Body of pancreas (tissue), 4 donors: ENCODE measurements around the gene CXXC1. TPM values are rescaled to one million over a fixed set of nuclear protein-coding genes. Genes with fewer than 3 reads are reported as not detected.

Experiments used
- ATAC-seq: fragments of 150-250 bp; one replicate; pipeline ENCODE4 v1.9.1; 2016
- DNase-seq, 4 donors: peaks; one replicate each; pipeline ENCODE4 v3.0.0-alpha.2; 2019
- H3K27ac ChIP-seq, 4 donors: fragments of 200-600 bp; sonication (generic); 1 replicate in 3 of 4; 2 replicates in 1 of 4; pipeline versions ENCODE4 v1.5.1 to v1.6.1; 2016 to 2019; ENCODE audit warnings: mild to moderate bottlenecking in 1 of 4, mixed read lengths in 1 of 4, moderate library complexity in 1 of 4
- H3K27me3 ChIP-seq, 2 donors: fragments of 200-600 bp; sonication (generic); one replicate each; pipeline ENCODE4 v1.6.0; 2016; ENCODE audit warnings: mild to moderate bottlenecking in 1 of 2
- H3K36me3 ChIP-seq, 2 donors: fragments of 200-600 bp; sonication (generic); replicated peaks in 1 of 2; 2 replicates each; pipeline ENCODE4 v1.5.1; 2016; ENCODE audit warnings: low read depth in 2 of 2; ENCODE audit not compliant: insufficient read depth in 1 of 2
- H3K4me1 ChIP-seq: fragments of 200-600 bp; sonication (generic); one replicate; pipeline ENCODE4 v1.6.0; 2016
- H3K4me3 ChIP-seq, 2 donors: fragments of 200-600 bp; sonication (generic); 1 replicate in 1 of 2; 2 replicates in 1 of 2; pipeline ENCODE4 v1.5.1; 2016 to 2019
- H3K9me3 ChIP-seq, 3 donors: fragments of 200-600 bp; sonication (generic); 1 replicate in 2 of 3; 2 replicates in 1 of 3; pipeline ENCODE4 v1.5.1; 2016
- POLR2A ChIP-seq, 3 donors: fragments of 450-650 bp; IDR thresholded peaks; one replicate each; pipeline ENCODE4 v1.6.1; 2016; ENCODE audit warnings: antibody characterized with exemption in 3 of 3, mild to moderate bottlenecking in 2 of 3
- WGBS, 2 donors: methylation state at CpG; one replicate each; pipeline ENCODE4 v1.1.5; 2017; 5-methylcytosine and 5-hydroxymethylcytosine counted together
- intact Hi-C: fragments of 100-400 bp; cut with DNase I; formaldehyde crosslinking; loops from one replicate; pipeline ENCODE4 v1.15.1; 2023
- total RNA-seq, 2 donors: library from RNA; depleted of rRNA; stranded (reverse); fragments of >200 nt; gene quantifications; one replicate each; pipeline ENCODE4 v1.1.0, GENCODE V29; 2016
- TF ChIP-seq, protein P1 (sequence below), 7 experiments: fragments of 450-650 bp in 4 of 7; fragments of 200-600 bp in 3 of 7; sonication (generic) in 3 of 7; IDR thresholded peaks; one replicate each; pipeline ENCODE4 v1.5.1; 2016 to 2019; ENCODE audit warnings: antibody characterized with exemption in 7 of 7

The CXXC1 gene
- total RNA-seq, 2 donors from 2014 or later: 80.7 to 109 TPM

DNA sequence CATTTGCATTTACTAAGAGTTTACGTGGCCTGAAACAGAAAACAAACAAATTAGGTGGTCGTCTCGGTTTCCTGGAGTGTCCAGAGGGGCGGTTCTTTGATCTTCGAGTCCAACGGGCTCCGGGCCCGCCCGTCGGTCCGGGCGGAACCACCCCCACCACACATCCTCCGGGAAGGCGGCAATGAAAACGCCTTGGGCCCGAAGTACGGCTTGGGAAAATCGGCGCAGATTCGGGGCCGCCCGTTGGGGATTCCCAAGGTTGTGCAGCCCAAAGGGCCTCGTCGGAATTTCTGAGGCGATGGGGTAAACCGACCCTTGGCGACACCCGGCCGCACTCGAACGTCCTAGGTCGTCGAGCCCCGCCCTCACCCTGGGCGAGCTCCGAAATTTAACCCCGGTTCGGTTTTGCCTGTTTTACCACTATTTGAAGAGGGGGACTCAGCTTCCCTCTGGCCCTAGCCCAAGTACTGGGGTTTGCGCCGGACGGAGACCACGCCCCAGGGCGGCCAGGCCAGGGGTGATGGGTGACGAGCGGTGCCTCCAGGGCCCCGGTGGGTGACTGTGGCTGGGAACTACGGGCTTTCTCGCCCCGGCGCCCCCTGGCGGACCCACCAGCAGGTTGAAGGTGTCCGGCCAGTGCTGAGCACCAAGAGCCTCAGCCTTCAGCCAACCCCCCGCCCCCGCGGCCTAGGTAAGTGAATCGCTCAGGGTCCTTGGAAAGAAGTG, 19.3 kb downstream of the CXXC1 start:
- intact Hi-C loops: no loop called here
- no peaks in the 10 kb centered on the region for H3K27me3 ChIP-seq
- ATAC-seq (peak; percentile 68), DNase-seq (peak; percentile 73 to 79 (median 78))
- TF ChIP-seq, protein P1, sequence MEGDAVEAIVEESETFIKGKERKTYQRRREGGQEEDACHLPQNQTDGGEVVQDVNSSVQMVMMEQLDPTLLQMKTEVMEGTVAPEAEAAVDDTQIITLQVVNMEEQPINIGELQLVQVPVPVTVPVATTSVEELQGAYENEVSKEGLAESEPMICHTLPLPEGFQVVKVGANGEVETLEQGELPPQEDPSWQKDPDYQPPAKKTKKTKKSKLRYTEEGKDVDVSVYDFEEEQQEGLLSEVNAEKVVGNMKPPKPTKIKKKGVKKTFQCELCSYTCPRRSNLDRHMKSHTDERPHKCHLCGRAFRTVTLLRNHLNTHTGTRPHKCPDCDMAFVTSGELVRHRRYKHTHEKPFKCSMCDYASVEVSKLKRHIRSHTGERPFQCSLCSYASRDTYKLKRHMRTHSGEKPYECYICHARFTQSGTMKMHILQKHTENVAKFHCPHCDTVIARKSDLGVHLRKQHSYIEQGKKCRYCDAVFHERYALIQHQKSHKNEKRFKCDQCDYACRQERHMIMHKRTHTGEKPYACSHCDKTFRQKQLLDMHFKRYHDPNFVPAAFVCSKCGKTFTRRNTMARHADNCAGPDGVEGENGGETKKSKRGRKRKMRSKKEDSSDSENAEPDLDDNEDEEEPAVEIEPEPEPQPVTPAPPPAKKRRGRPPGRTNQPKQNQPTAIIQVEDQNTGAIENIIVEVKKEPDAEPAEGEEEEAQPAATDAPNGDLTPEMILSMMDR (IDR thresholded peaks at IDR 0.05): peak; percentile 29 to 63 (median 50)
- TF ChIP-seq POLR2A (IDR thresholded peaks at IDR 0.05): peak in 2 of 3 donors; percentile 27 to 28
- no peaks in the 10 kb centered on the region for H3K9me3 ChIP-seq
- WGBS, 2 donors: 21 to 24% methylated on average over 25 to 56 of the region's 56 CpGs
- peaks cover 12% of the 10 kb centered on the region for H3K4me1 ChIP-seq
- H3K4me3 ChIP-seq: no peak overlapping the region
- peak overlapping the region; percentile 13 to 74 (median 61) for H3K27ac ChIP-seq
- peaks cover 1 to 17% of the 10 kb centered on the region in 2 donors for H3K36me3 ChIP-seq

DNA sequence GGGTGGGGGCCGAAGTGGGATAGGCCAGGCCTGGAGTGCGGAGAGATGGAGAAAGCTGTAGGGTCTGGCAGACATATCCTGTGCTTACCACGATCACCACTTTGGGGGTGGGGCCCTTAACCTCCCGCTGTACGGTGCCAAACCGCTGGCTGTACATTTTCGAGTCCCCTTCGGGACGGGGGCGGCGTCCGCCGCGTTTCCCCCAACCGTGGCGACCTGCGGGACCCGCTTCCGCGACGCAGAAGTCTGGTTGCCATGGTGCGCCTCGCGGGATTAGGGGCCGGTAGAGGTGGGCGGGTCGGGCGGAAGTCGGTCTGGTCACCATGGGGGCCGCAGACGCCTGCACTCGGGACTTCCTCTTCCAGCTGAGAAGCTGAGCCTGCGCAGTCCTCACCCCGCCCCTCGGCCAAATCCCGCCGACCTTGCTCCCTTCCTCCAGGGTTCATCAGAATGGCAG, 21.2 kb downstream of the CXXC1 start, which contains the start of gene CFAP53:
Gene CFAP53, minus strand, starts transcription at position 248 of the 457 bp plus-strand sequence. Its CDS starts 91 bp downstream, at position 157.
- 1% methylated on average over 11 to 37 of the region's 37 CpGs for WGBS, 2 donors
- TF ChIP-seq, protein P1 (IDR thresholded peaks at IDR 0.05): no peak
- TF ChIP-seq POLR2A (IDR thresholded peaks at IDR 0.05): peak in 2 of 3 donors; percentile 43
- H3K4me3 ChIP-seq: peak within 1 kb of the TSS; percentile 15 to 49
- peak within 1 kb of the TSS in 1 of 4 donors; percentile 25 for H3K27ac ChIP-seq
- DNase-seq: peak; percentile 89 to 94 (median 92)
- H3K4me1 ChIP-seq: peaks cover 12% of the 10 kb centered on the region
- ATAC-seq: peak; percentile 97
- intact Hi-C loops: no loop called here
- H3K27me3 ChIP-seq: no peaks in the 10 kb centered on the region
- H3K9me3 ChIP-seq: no peaks in the 10 kb centered on the region
- peaks cover 0 to 7% of the 10 kb centered on the region in 2 donors for H3K36me3 ChIP-seq

DNA sequence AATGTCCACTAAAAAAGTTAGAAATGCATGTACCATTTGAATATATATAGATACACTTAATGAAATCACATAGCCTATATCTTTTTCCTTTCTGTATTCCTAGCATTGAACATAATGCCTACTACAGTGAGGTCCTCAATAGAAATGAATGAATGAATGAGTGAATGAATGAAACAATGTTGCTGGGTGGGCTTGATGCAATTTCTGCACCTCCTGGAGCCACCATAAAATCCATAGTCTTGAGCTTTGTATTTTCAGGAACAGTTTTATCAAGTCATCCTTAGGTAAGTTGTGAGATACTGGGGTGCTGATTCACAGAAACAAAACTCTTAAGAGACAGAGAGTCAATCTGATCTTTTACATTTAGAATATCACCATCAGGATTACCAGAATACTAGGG, 24.5 kb downstream of the CXXC1 start:
- Histone ChIP-seq H3K4me3 (no peak overlapping the region), H3K27me3 (no peaks in the 10 kb centered on the region), H3K36me3 (no peaks in the 10 kb centered on the region), H3K27ac (no peak overlapping the region), H3K9me3 (no peaks in the 10 kb centered on the region), H3K4me1 (peaks cover 12% of the 10 kb centered on the region)
- ATAC-seq (no peak), DNase-seq (no peak)
- TF ChIP-seq POLR2A (IDR thresholded peaks at IDR 0.05): no peak
- TF ChIP-seq, protein P1 (IDR thresholded peaks at IDR 0.05): no peak
- intact Hi-C loops: no loop called here

DNA sequence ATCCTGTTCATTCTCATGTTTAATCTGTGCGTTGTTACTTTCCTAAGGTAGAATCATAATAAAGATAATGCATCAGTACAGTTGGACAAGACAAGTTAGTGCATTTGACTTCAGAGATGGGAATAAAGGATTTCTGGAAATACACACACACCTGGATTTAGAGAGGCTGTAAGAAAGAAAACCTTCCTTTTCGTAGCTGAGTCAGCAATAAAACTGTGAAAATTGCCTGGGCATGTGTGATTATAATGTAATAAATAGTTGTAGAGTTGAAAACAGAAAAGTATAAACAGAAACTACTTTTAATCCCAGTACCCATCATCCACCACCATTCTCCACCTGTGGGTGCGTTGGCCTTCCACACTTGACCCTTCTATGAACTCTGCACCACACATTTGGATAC, 36.6 kb downstream of the CXXC1 start:
- WGBS, 2 donors: 83 to 86% methylated on average over 3 of the region's 3 CpGs
- DNase-seq: no peak

More for the DNA sequence above, 36.6 kb downstream of the CXXC1 start:
- no peak for ATAC-seq
- Histone ChIP-seq H3K4me1 (no peaks in the 10 kb centered on the region), H3K27me3 (no peaks in the 10 kb centered on the region), H3K9me3 (no peaks in the 10 kb centered on the region), H3K27ac (no peak overlapping the region), H3K36me3 (no peaks in the 10 kb centered on the region), H3K4me3 (no peak overlapping the region)
- TF ChIP-seq, protein P1 (IDR thresholded peaks at IDR 0.05): no peak
- TF ChIP-seq POLR2A (IDR thresholded peaks at IDR 0.05): no peak
- intact Hi-C loops: no loop called here
